NCI-H128 (cell line): ENCODE measurements around the gene TFCP2.
"Not testable (repeated sequence)": the region's sequence is repeated elsewhere in the genome, so short reads cannot be mapped to it uniquely, and the experiment has no call there.

ENCODE experiments used
- DNase-seq: peaks from one replicate; lab custom pipeline; 2025; ENCODE audit not compliant: unreplicated experiment; lab: John Stamatoyannopoulos, UW

TFCP2 gene

GRCh38 chr12:51083126-51083833 lies 89.7 kb downstream of the TFCP2 start, which contains the start of gene CSRNP2:
CSRNP2 (minus strand) TSS chr12:51083596; CDS start chr12:51076561, 7,035 bp downstream.
- DNase-seq: peak; percentile 95

- no peak for DNase-seq
These were observed 90.3 kb downstream of the TFCP2 start for GRCh38 chr12:51082561-51083125.

DNA sequence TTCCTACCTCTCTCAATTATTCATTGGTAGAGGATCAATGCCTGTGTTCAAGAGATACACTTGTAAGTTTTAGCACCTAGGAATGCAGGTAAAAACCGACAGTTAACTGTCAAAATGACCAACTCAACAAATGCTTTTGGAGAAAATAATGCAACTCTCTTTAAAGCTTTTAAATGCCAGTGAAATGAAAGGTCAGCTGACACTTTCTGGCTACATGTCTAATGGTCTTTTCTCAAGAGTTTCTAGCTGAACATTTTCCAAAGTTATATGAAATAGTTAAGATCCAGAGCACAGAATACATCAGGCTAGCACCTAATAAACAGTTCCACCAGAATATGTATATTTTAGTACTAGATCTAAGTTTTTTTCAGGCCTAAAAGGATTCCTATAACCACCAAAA lies 91.5 kb downstream of the TFCP2 start:
- DNase-seq: no peak

GRCh38 chr12:51080136-51080535 lies 92.8 kb downstream of the TFCP2 start:
- no peak for DNase-seq

DNA sequence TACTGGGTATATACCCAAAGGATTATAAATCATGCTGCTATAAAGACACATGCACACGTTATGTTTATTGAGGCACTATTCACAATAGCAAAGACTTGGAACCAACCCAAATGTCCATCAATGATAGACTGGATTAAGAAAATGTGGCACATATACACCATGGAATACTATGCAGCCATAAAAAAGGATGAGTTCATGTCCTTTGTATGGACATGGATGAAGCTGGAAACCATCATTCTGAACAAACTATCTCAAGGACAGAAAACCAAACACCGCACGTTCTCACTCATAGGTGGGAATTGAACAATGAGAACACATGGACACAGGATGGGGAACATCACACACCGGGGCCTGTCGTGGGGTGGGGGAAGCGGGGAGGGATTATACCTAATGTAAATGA lies 94.1 kb downstream of the TFCP2 start:
- not testable (repeated sequence) for DNase-seq

DNA sequence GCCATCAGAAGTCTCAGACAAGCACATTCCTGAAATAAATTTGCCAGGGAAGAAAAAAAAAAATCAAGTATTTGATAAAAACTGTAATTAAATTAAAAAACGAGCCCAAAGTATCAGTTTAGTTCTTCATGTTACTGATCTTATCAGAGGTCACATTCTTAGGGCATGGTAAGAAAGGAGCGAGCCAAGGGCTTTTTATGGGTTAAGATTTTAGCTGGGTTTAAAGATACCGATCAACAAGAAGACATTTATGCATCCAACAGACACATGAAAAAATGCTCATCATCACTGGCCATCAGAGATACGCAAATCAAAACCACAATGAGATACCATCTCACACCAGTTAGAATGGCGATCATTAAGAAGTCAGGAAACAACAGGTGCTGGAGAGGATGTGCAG lies 94.6 kb downstream of the TFCP2 start:
- DNase-seq: not testable (repeated sequence)

DNA sequence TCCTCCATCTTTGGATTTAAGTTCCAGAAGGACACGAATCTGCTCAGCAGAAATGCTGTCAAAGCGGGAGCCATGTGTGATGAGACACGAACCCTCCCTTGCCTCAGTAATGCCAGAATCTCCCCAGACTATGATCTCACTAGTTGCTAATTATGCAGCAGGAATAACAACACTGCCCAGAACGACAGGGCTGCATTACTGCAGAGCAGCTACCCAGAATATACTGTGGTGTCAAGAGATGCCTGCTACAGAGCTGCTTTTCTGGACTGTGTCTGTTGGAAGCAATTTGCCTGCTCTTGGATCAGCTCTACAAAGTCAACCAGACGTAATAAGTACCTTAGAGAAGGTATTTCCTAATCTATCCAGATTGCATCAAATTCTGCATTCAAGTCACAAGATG lies 95.0 kb downstream of the TFCP2 start:
- no peak for DNase-seq

- no peak for DNase-seq
These were observed 96.6 kb downstream of the TFCP2 start for GRCh38 chr12:51076236-51076930.

- DNase-seq: no peak
These were observed 97.5 kb downstream of the TFCP2 start for GRCh38 chr12:51075390-51075789.

GRCh38 chr12:51071663-51072062 lies 101.3 kb downstream of the TFCP2 start:
- DNase-seq: no peak

DNA sequence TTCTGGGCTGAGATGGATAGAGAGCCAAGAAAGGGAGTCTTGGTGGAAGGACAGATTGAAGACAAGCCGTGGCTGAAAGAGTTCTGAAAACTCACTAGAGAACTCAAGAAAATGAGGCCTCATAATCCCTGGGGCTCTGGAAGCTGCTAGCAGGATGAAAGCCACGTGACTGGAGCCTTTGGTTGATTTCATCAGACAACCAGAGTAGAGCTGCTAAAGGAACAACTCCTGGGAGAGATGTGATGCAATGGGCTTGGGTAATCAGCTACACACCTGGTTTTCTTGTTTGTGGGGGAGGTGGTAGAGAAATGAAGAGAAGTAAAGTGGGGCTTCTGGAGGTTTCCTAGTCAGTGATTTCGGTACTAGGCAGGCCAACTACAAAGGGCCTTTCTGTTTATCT lies 102.9 kb downstream of the TFCP2 start:
- DNase-seq: no peak

DNA sequence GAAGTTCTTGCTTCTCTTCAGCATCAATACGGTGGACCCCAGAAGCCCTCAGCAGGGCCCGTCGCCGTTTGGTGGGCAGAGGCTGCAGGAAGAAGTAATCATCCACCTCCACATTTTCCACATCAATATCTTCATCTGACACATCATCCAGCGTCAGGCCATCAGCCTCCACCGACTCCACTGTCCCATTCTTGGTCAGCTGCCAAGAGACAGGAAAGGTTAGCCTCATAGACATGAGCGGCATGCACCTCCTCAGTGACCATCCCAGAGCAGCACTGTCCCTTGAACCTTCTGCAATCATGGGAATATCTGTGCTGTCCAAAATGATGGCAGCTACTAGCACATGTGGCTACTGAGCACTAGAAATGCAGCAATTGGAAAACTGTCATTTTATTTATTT lies 105.2 kb downstream of the TFCP2 start:
- no peak for DNase-seq

DNA sequence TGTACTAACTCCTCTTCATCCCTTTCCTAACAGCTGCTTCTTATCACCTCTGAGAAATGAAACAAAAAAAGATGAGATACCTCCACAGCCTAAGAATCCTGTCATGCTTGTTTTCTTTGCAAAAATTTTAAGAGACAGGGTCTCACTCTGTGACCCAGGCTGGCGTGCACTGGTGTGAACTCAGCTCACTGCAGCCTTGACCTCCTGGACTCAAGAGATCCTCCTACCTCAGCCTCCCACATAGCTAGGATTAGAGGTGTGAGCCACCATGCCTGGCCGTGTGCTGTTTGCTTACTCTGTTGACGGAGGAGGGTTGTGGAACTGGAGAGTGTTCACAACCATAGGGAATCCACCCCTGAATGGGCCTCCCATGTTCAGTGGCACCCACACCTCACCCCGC lies 105.7 kb downstream of the TFCP2 start:
- no peak for DNase-seq

GRCh38 chr12:51065530-51065929 lies 107.4 kb downstream of the TFCP2 start:
- no peak for DNase-seq

DNA sequence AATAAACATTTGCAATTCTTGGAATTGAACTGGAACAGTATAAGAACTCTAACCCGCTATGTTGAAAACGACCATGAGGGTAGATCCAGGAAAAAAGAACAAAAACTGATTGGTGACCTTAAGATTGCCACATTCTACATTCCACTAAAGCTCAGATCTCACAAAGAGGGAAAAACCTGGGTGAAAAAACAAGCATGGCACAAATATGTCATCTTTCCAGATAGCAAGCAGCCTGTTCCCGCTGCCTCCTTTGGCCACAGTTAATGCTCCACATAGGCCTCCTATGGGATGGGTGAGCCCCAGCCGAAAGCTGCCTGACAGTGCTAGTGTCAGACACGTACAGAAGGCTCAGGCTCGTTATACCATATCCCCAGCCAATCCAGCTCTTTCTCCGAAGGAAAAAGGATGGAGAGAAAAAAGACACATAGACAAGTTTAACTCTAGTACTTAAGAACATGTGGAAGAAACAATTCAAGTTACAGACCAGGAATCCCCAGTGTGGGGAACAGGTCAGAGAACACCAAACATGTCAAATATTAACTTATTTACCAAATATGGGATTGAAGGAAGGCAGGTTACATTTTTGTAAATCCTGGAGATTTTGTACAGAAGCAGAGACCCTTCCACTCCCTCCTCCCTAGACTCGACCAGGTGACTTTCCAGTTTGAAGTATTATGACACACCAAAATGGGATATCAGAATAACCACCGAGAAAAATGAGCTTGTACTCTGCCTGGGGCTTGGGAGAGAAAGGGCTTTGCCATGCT lies 110.1 kb downstream of the TFCP2 start:
- DNase-seq: no peak

- no peak for DNase-seq
These were observed 113.8 kb downstream of the TFCP2 start for GRCh38 chr12:51059086-51059485.

- no peak for DNase-seq
These were observed 116.7 kb downstream of the TFCP2 start for GRCh38 chr12:51056242-51056641.

DNA sequence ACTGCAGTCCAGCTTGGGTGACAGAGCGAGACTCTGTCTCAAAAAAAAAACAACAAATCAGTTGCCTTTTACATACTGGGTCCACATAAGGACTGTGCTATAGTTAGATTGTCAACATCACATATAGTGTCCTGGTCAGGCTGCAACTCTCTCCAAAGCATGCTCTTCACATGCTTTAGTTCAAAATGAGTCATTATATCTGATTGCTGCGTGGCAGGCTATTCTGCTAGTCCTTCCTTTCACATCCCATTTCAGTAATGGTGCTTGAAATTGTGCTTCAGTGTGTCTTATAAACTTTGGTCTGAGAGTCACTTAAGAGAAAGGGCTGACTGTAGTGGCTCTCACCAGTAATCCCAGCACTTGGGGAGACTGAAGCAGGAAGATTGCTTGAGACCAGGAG lies 117.9 kb downstream of the TFCP2 start:
- no peak for DNase-seq

- DNase-seq: no peak
These were observed 121.1 kb downstream of the TFCP2 start for GRCh38 chr12:51051787-51052186.

GRCh38 chr12:51049525-51049924 lies 123.4 kb downstream of the TFCP2 start:
- no peak for DNase-seq

DNA sequence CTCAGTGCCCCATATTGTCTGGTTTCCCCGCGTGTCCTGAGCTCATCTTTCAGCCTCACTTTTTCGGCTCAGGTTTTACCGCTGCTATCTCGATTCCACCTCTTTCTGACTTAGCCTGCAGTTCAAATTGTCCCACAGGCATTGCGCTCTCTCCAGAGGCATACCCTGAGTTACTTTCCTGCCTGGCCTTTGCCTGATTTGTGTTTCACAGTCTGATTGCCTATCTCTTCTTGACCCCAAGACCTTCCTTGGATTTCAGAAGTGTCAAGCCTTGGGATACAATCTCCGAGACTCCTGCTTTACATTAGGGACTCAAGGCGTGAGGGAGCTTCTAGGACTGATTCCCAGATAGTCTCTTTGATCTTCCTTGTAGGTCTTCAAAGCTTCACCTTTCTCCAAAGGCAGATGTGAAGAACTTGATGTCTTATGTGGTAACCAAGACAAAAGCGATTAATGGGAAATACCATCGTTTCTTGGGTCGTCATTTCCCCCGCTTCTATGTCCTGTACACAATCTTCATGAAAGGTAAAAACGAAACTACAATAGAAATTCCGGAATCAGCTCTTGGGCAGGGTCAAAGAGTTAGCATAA lies 124.2 kb downstream of the TFCP2 start:
- no peak for DNase-seq
